WTC11 (cell line): ENCODE measurements around the gene HSP90AB1. TPM values are rescaled to one million over a fixed set of nuclear protein-coding genes. Genes with fewer than 3 reads are reported as not detected.

Experiments used
- ATAC-seq: fragments of 200-7000 bp; cut with Tn5 transposase; 2 replicates; pipeline ENCODE4 v1.10.0; 2021; ENCODE audit warnings: mild to moderate bottlenecking, moderate library complexity
- CTCF ChIA-PET: fragments of 300-600 bp; sonication (Branson Sonifier 250); formaldehyde crosslinking; loops from one replicate; lab custom pipeline; 2021; ENCODE audit warnings: antibody characterized with exemption; lab: Charles Lee
- POLR2A ChIA-PET: fragments of 350-600 bp; sonication (Branson Sonifier 250); formaldehyde crosslinking; loops from one replicate; lab custom pipeline; 2021; ENCODE audit warnings: antibody characterized with exemption; lab: Charles Lee
- DNase-seq: peaks from one replicate; pipeline ENCODE4 v3.0.0; 2021; ENCODE audit warnings: low spot score
- H3K27ac Mint-ChIP-seq: 2 replicates; pipeline ENCODE4 v1.8.0; 2021; ENCODE audit warnings: mixed read lengths
- H3K27me3 Mint-ChIP-seq: 2 replicates; pipeline ENCODE4 v1.8.0; 2021; ENCODE audit warnings: low read depth, mild to moderate bottlenecking, moderate library complexity, mixed read lengths
- H3K36me3 Mint-ChIP-seq: 2 replicates; pipeline ENCODE4 v1.8.0; 2021; ENCODE audit warnings: mixed read lengths
- H3K4me1 Mint-ChIP-seq: 2 replicates; pipeline ENCODE4 v1.8.0; 2022; ENCODE audit warnings: mixed read lengths
- H3K4me3 Mint-ChIP-seq: 2 replicates; pipeline ENCODE4 v1.8.0; 2021; ENCODE audit warnings: mild to moderate bottlenecking, moderate library complexity, mixed read lengths
- H3K9me3 Mint-ChIP-seq: 2 replicates; pipeline ENCODE4 v1.8.0; 2021; ENCODE audit warnings: mixed read lengths
- FOXK1 ChIP-seq: sonication (generic); formaldehyde crosslinking; IDR thresholded peaks from 2 replicates; pipeline ENCODE4 v1.8.0; 2022; ENCODE audit warnings: mild to moderate bottlenecking, moderate library complexity, missing genetic modification reagents
- FOXP1 ChIP-seq: sonication (generic); formaldehyde crosslinking; IDR thresholded peaks from 2 replicates; pipeline ENCODE4 v1.8.0; 2022; ENCODE audit warnings: missing genetic modification reagents, mild to moderate bottlenecking, moderate library complexity, borderline replicate concordance
- GABPB1 ChIP-seq: sonication (generic); formaldehyde crosslinking; IDR thresholded peaks from 2 replicates; pipeline ENCODE4 v1.8.1; 2023; ENCODE audit warnings: mild to moderate bottlenecking, missing genetic modification reagents
- IRF2 ChIP-seq: sonication (generic); formaldehyde crosslinking; IDR thresholded peaks from 2 replicates; pipeline ENCODE4 v1.8.0; 2022; ENCODE audit warnings: low read depth, missing genetic modification reagents, borderline replicate concordance
- JAZF1 ChIP-seq: fragments of 250-450 bp; sonication (Bioruptor Pico); IDR thresholded peaks from 2 replicates; pipeline ENCODE4 v1.9.0; 2021; ENCODE audit warnings: moderate library complexity, mild to moderate bottlenecking, inconsistent platforms
- MXD4 ChIP-seq: fragments of 250-450 bp; sonication (Bioruptor Pico); IDR thresholded peaks from 2 replicates; pipeline ENCODE4 v1.8.0; 2021; ENCODE audit warnings: mild to moderate bottlenecking, moderate library complexity, borderline replicate concordance
- MYBL2 ChIP-seq: sonication (generic); formaldehyde crosslinking; IDR thresholded peaks from 2 replicates; pipeline ENCODE4 v1.8.1; 2023; ENCODE audit warnings: mild to moderate bottlenecking, moderate library complexity, missing genetic modification reagents
- PRRX2 ChIP-seq: fragments of 250-450 bp; sonication (Bioruptor Pico); IDR thresholded peaks from 2 replicates; pipeline ENCODE4 v1.8.0; 2021; ENCODE audit warnings: mild to moderate bottlenecking
- SMAD3 ChIP-seq: sonication (generic); formaldehyde crosslinking; IDR thresholded peaks from 2 replicates; pipeline ENCODE4 v1.8.0; 2022; ENCODE audit warnings: missing genetic modification reagents, mild to moderate bottlenecking, borderline replicate concordance
- SOX15 ChIP-seq: fragments of 250-450 bp; sonication (Bioruptor Pico); IDR thresholded peaks from 2 replicates; pipeline ENCODE4 v1.9.0; 2021; ENCODE audit warnings: mild to moderate bottlenecking
- ZNF423 ChIP-seq: fragments of 250-450 bp; sonication (Bioruptor Pico); IDR thresholded peaks from 2 replicates; pipeline ENCODE4 v2.1.2; 2022; ENCODE audit warnings: mild to moderate bottlenecking, moderate library complexity
- total RNA-seq: library from RNA; stranded (reverse); gene quantifications from 3 replicates; pipeline ENCODE4 v1.2.3, GENCODE V29; 2021
- TF ChIP-seq, protein P1 (sequence below): sonication (generic); formaldehyde crosslinking; IDR thresholded peaks from 2 replicates; pipeline ENCODE4 v1.8.0; 2023; ENCODE audit warnings: mild to moderate bottlenecking, missing genetic modification reagents
- TF ChIP-seq, protein P2 (sequence below): sonication (generic); formaldehyde crosslinking; IDR thresholded peaks from 2 replicates; pipeline ENCODE4 v1.8.0; 2022; ENCODE audit warnings: mild to moderate bottlenecking, missing genetic modification reagents
- TF ChIP-seq, protein P3 (sequence below): sonication (generic); formaldehyde crosslinking; IDR thresholded peaks from 2 replicates; pipeline ENCODE4 v1.8.0; 2022; ENCODE audit warnings: mild to moderate bottlenecking, missing genetic modification reagents
- TF ChIP-seq, protein P4 (sequence below): sonication (generic); formaldehyde crosslinking; IDR thresholded peaks from 2 replicates; pipeline ENCODE4 v1.8.0; 2022; ENCODE audit warnings: mild to moderate bottlenecking, missing genetic modification reagents
- TF ChIP-seq, protein P5 (sequence below): sonication (generic); formaldehyde crosslinking; IDR thresholded peaks from 2 replicates; pipeline ENCODE4 v1.8.1; 2022; ENCODE audit warnings: low read depth, missing genetic modification reagents, borderline replicate concordance

The HSP90AB1 gene
- total RNA-seq, 1 experiment from 2014 or later = 2,171 TPM

DNA sequence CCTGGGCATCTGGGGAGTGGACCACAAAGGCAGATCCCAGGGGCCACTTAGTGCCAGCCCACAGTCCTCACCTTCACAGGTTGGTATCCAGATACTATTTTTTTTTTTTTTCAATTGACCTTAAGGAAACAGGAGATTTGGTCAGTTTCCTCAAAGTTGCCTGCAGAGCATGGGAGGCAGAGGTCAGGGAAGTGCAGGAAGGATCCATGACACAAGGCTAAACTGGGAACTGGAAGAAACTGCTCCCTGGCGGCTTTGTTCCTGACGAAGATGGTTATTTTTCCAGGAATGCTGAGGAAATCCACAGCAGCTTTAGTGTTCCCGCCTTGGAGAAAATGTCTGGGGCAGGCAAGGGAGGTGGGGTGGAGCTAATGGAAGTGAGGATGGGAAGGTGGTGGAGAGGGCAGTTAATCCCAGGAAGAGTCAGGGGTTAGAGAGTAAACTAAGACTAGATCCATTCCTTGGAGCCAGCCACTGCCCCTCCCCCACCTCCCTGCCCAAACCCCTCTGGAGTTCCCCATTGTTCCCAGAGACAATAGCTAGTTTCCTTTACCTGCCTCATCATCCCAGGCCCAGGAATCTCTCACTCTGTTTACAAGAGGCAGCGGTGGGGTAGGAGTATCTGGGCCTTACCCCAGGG lies 44.4 kb upstream of the HSP90AB1 start (continued):
- TF ChIP-seq, protein P1, sequence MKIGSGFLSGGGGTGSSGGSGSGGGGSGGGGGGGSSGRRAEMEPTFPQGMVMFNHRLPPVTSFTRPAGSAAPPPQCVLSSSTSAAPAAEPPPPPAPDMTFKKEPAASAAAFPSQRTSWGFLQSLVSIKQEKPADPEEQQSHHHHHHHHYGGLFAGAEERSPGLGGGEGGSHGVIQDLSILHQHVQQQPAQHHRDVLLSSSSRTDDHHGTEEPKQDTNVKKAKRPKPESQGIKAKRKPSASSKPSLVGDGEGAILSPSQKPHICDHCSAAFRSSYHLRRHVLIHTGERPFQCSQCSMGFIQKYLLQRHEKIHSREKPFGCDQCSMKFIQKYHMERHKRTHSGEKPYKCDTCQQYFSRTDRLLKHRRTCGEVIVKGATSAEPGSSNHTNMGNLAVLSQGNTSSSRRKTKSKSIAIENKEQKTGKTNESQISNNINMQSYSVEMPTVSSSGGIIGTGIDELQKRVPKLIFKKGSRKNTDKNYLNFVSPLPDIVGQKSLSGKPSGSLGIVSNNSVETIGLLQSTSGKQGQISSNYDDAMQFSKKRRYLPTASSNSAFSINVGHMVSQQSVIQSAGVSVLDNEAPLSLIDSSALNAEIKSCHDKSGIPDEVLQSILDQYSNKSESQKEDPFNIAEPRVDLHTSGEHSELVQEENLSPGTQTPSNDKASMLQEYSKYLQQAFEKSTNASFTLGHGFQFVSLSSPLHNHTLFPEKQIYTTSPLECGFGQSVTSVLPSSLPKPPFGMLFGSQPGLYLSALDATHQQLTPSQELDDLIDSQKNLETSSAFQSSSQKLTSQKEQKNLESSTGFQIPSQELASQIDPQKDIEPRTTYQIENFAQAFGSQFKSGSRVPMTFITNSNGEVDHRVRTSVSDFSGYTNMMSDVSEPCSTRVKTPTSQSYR (CRISPR knock-in tag) = peak; percentile 89
- TF ChIP-seq, protein P2, sequence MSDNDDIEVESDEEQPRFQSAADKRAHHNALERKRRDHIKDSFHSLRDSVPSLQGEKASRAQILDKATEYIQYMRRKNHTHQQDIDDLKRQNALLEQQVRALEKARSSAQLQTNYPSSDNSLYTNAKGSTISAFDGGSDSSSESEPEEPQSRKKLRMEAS = no peak
- TF ChIP-seq FOXK1 (CRISPR knock-in tag) (peak; percentile 80; the same call in 1 of the 2 replicates), IRF2 (CRISPR knock-in tag) (no peak), SMAD3 (CRISPR knock-in tag) (no peak), SOX15 (no peak), PRRX2 (no peak), JAZF1 (CRISPR knock-in tag) (no peak)
- TF ChIP-seq, protein P3, sequence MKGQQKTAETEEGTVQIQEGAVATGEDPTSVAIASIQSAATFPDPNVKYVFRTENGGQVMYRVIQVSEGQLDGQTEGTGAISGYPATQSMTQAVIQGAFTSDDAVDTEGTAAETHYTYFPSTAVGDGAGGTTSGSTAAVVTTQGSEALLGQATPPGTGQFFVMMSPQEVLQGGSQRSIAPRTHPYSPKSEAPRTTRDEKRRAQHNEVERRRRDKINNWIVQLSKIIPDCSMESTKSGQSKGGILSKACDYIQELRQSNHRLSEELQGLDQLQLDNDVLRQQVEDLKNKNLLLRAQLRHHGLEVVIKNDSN (CRISPR knock-in tag) = no peak
- TF ChIP-seq, protein P4, sequence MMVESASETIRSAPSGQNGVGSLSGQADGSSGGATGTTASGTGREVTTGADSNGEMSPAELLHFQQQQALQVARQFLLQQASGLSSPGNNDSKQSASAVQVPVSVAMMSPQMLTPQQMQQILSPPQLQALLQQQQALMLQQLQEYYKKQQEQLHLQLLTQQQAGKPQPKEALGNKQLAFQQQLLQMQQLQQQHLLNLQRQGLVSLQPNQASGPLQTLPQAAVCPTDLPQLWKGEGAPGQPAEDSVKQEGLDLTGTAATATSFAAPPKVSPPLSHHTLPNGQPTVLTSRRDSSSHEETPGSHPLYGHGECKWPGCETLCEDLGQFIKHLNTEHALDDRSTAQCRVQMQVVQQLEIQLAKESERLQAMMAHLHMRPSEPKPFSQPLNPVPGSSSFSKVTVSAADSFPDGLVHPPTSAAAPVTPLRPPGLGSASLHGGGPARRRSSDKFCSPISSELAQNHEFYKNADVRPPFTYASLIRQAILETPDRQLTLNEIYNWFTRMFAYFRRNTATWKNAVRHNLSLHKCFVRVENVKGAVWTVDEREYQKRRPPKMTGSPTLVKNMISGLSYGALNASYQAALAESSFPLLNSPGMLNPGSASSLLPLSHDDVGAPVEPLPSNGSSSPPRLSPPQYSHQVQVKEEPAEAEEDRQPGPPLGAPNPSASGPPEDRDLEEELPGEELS (CRISPR knock-in tag) = peak; percentile 29; the same call in 1 of the 2 replicates
- TF ChIP-seq, protein P5, sequence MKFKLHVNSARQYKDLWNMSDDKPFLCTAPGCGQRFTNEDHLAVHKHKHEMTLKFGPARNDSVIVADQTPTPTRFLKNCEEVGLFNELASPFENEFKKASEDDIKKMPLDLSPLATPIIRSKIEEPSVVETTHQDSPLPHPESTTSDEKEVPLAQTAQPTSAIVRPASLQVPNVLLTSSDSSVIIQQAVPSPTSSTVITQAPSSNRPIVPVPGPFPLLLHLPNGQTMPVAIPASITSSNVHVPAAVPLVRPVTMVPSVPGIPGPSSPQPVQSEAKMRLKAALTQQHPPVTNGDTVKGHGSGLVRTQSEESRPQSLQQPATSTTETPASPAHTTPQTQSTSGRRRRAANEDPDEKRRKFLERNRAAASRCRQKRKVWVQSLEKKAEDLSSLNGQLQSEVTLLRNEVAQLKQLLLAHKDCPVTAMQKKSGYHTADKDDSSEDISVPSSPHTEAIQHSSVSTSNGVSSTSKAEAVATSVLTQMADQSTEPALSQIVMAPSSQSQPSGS (CRISPR knock-in tag) = no peak
- TF ChIP-seq, all 79 proteins: peak for 6

DNA sequence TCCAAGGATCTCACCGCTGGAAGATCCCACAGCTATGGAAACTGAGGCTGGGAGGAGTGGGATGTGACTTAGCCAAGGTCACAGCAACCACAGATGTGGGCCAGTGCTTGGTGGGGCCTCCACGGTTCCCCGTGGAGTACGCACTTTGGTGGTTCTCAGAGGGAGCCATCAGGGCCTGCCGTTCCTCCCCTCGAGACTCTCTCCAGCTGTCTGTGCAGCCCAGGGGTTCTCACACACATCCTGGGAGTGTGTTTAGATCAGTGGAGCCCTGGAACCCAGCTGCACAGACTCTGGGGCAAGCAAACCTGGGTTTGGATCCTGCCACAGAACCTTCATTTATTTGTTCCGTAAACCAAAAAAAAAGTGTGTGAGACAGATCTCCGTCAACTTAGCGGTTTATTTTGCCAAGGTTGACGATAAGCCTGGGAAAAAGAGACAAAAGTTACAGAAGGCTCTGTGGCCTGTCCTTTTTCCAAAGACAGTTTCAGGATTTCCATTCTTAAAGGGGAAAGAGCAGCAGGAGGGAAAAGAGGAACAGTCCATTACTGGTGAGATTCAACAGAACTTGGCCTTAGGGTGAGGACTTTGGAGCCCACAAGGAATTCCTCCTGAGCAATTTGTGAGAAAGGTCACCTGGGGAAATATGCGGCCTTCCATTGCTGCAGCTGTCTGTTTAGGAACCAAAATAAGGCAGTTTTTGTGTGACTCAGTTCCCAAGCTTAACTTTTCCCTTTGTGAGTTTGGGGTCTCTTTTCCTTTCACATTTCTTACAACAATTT lies 43.7 kb upstream of the HSP90AB1 start:
- DNase-seq = no peak
- CTCF ChIA-PET = interaction anchor here (0.6 to 3.7 kb wide), 13 partner anchors 10 to 53 kb away, joined by 3 to 28 read pairs (median 5); partner anchors contain the start of genes MYMX and SLC29A1
- H3K36me3 Mint-ChIP-seq = no peaks in the 10 kb centered on the region
- no peaks in the 10 kb centered on the region for H3K9me3 Mint-ChIP-seq
- peak overlapping the region; percentile 30 for H3K4me3 Mint-ChIP-seq
- peaks cover 61% of the 10 kb centered on the region for H3K4me1 Mint-ChIP-seq
- POLR2A ChIA-PET = interaction anchor here (0.6 to 1.9 kb wide), 8 partner anchors 10 to 69 kb away, joined by 3 to 21 read pairs (median 8); partner anchors contain the start of genes HSP90AB1, MYMX and SLC29A1
- ATAC-seq = peak; percentile 17
- TF ChIP-seq GABPB1 (no peak), MXD4 (CRISPR knock-in tag) (no peak), FOXK1 (CRISPR knock-in tag) (peak; percentile 9), MYBL2 (CRISPR knock-in tag) (0 out of 2 replicates have a peak, but pooled peaks have one; percentile 35), FOXP1 (CRISPR knock-in tag) (0 out of 2 replicates have a peak, but pooled peaks have one; percentile 41), ZNF423 (CRISPR knock-in tag) (peak; percentile 51; the same call in 1 of the 2 replicates)
- TF ChIP-seq, protein P1 (CRISPR knock-in tag) = 0 out of 2 replicates have a peak, but pooled peaks have one; percentile 0
- H3K27ac Mint-ChIP-seq = peak overlapping the region; percentile 100
- H3K27me3 Mint-ChIP-seq = peaks cover under 1% of the 10 kb centered on the region; the same call in 1 of the 2 replicates
